ENCODE measurements around the gene SLC2A8.

The SLC2A8 gene

GRCh38 chr9:127392976-127393375 is 4.0 kb upstream of the SLC2A8 start:
- Histone ChIP-seq H3K4me3 (ENCODE audit: extremely low read depth, insufficient read depth, low read length, poor library complexity, severe bottlenecking) (no peak overlapping the region), H3K4me1 (ENCODE audit: control insufficient read depth, insufficient read depth, low read length, poor library complexity, severe bottlenecking) (peaks cover 29% of the 10 kb centered on the region), H3K36me3 (ENCODE audit: control insufficient read depth, insufficient read depth, low read length) (no peaks in the 10 kb centered on the region), H3K27ac (ENCODE audit: low read depth, low read length, severe bottlenecking) (no peak overlapping the region), H3K9me3 (ENCODE audit: control insufficient read depth, low read length) (no peaks in the 10 kb centered on the region)
- WGBS, 2 experiments (ENCODE audit: insufficient coverage in 2 of 2): 82 to 88% methylated on average over 2 to 3 of the region's 5 CpGs

- Histone ChIP-seq H3K36me3 (ENCODE audit: control insufficient read depth, insufficient read depth, low read length) (no peaks in the 10 kb centered on the region), H3K4me3 (ENCODE audit: extremely low read depth, insufficient read depth, low read length, poor library complexity, severe bottlenecking) (no peak overlapping the region), H3K27ac (ENCODE audit: low read depth, low read length, severe bottlenecking) (no peak overlapping the region), H3K9me3 (ENCODE audit: control insufficient read depth, low read length) (no peaks in the 10 kb centered on the region), H3K4me1 (ENCODE audit: control insufficient read depth, insufficient read depth, low read length, poor library complexity, severe bottlenecking) (peaks cover 25% of the 10 kb centered on the region)
- WGBS, 2 experiments (ENCODE audit: insufficient coverage in 2 of 2): 100% methylated on average over 1 of the region's 2 CpGs; no CpG with 5 or more reads in 1 of the 2 experiments
Observed at GRCh38 chr9:127393645-127394044, 3.3 kb upstream of the SLC2A8 start.

- Histone ChIP-seq H3K4me3 (ENCODE audit: extremely low read depth, insufficient read depth, low read length, poor library complexity, severe bottlenecking) (peak overlapping the region; percentile 70), H3K4me1 (ENCODE audit: control insufficient read depth, insufficient read depth, low read length, poor library complexity, severe bottlenecking) (peaks cover 7% of the 10 kb centered on the region), H3K27ac (ENCODE audit: low read depth, low read length, severe bottlenecking) (no peak overlapping the region), H3K9me3 (ENCODE audit: control insufficient read depth, low read length) (no peaks in the 10 kb centered on the region), H3K36me3 (ENCODE audit: control insufficient read depth, insufficient read depth, low read length) (peaks cover 13% of the 10 kb centered on the region)
- 91 to 95% methylated on average over 6 of the region's 7 CpGs for WGBS, 2 experiments (ENCODE audit: insufficient coverage in 2 of 2)
Observed at GRCh38 chr9:127395497-127396252, 1.3 kb upstream of the SLC2A8 start.

- Histone ChIP-seq H3K4me3 (ENCODE audit: extremely low read depth, insufficient read depth, low read length, poor library complexity, severe bottlenecking) (peak overlapping the region; percentile 70), H3K27ac (ENCODE audit: low read depth, low read length, severe bottlenecking) (no peak overlapping the region), H3K36me3 (ENCODE audit: control insufficient read depth, insufficient read depth, low read length) (peaks cover 16% of the 10 kb centered on the region), H3K4me1 (ENCODE audit: control insufficient read depth, insufficient read depth, low read length, poor library complexity, severe bottlenecking) (peaks cover 5% of the 10 kb centered on the region), H3K9me3 (ENCODE audit: control insufficient read depth, low read length) (no peaks in the 10 kb centered on the region)
- WGBS, 2 experiments (ENCODE audit: insufficient coverage in 2 of 2): 8 to 12% methylated on average over 25 of the region's 27 CpGs
Observed at GRCh38 chr9:127396253-127396807, 639 bp upstream of the SLC2A8 start.

DNA sequence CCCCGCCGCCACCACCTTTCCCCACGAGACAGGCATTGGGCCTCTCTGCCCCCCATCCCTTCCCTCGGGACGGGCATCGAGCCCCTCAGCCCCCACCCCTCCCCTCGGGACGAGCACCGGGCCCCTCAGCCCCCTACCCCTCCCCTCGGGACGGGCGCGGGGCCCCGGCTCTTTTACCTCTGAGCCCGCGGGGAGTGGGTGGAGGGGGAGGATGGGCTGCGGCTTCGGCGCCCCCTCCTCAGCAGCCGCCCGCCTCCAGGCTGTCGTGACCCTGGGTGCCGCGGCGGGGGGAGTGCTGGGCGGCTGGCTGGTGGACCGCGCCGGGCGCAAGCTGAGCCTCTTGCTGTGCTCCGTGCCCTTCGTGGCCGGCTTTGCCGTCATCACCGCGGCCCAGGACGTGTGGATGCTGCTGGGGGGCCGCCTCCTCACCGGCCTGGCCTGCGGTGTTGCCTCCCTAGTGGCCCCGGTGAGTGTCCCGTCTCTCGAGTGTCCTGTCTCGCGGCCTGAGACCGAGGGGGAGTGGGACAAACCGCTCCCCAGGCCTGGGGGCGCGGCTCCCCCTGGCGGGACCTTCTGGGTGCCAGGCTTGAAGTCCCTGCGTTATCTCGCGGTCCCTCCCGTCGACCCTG is 791 bp downstream of the SLC2A8 start:
- Histone ChIP-seq H3K9me3 (ENCODE audit: control insufficient read depth, low read length) (no peaks in the 10 kb centered on the region), H3K36me3 (ENCODE audit: control insufficient read depth, insufficient read depth, low read length) (peaks cover 24% of the 10 kb centered on the region), H3K4me3 (ENCODE audit: extremely low read depth, insufficient read depth, low read length, poor library complexity, severe bottlenecking) (peak overlapping the region; percentile 70), H3K4me1 (ENCODE audit: control insufficient read depth, insufficient read depth, low read length, poor library complexity, severe bottlenecking) (peaks cover 5% of the 10 kb centered on the region), H3K27ac (ENCODE audit: low read depth, low read length, severe bottlenecking) (peak overlapping the region; percentile 41)
- 1% methylated on average over 28 to 38 of the region's 55 CpGs for WGBS, 2 experiments (ENCODE audit: insufficient coverage in 2 of 2)

DNA sequence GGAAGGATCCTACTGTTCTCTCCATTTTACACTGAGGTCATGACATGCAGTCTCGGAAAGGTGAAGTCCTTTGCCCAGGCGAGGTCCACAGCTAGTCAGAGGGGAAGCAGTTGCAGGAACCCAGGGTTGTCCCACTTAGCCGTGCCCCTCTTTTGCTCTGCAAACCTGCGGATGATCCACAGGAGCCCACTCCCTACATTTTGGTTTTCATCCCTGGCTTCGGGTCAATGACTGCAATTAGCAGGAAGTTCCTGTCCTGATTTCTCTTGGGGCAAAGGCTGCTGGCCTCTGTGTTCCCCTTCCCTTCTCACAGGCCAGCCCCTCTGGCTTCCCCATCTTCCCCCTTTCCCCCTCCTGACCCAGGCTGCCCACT is 1.3 kb downstream of the SLC2A8 start:
- H3K27ac ChIP-seq (ENCODE audit: low read depth, low read length, severe bottlenecking): no peak overlapping the region
- peaks cover 5% of the 10 kb centered on the region for H3K4me1 ChIP-seq (ENCODE audit: control insufficient read depth, insufficient read depth, low read length, poor library complexity, severe bottlenecking)
- WGBS, 2 experiments (ENCODE audit: insufficient coverage in 2 of 2): 47 to 51% methylated on average over 5 of the region's 5 CpGs
- peaks cover 24% of the 10 kb centered on the region for H3K36me3 ChIP-seq (ENCODE audit: control insufficient read depth, insufficient read depth, low read length)
- peak overlapping the region; percentile 70 for H3K4me3 ChIP-seq (ENCODE audit: extremely low read depth, insufficient read depth, low read length, poor library complexity, severe bottlenecking)
- no peaks in the 10 kb centered on the region for H3K9me3 ChIP-seq (ENCODE audit: control insufficient read depth, low read length)

GRCh38 chr9:127398715-127399400 is 1.9 kb downstream of the SLC2A8 start:
- H3K36me3 ChIP-seq (ENCODE audit: control insufficient read depth, insufficient read depth, low read length): peaks cover 27% of the 10 kb centered on the region
- H3K27ac ChIP-seq (ENCODE audit: low read depth, low read length, severe bottlenecking): no peak overlapping the region
- peaks cover 5% of the 10 kb centered on the region for H3K4me1 ChIP-seq (ENCODE audit: control insufficient read depth, insufficient read depth, low read length, poor library complexity, severe bottlenecking)
- 92 to 97% methylated on average over 11 to 12 of the region's 13 CpGs for WGBS, 2 experiments (ENCODE audit: insufficient coverage in 2 of 2)
- no peaks in the 10 kb centered on the region for H3K9me3 ChIP-seq (ENCODE audit: control insufficient read depth, low read length)
- no peak overlapping the region for H3K4me3 ChIP-seq (ENCODE audit: extremely low read depth, insufficient read depth, low read length, poor library complexity, severe bottlenecking)

- no peak overlapping the region for H3K27ac ChIP-seq (ENCODE audit: low read depth, low read length, severe bottlenecking)
- no peak overlapping the region for H3K4me3 ChIP-seq (ENCODE audit: extremely low read depth, insufficient read depth, low read length, poor library complexity, severe bottlenecking)
- H3K36me3 ChIP-seq (ENCODE audit: control insufficient read depth, insufficient read depth, low read length): peaks cover 35% of the 10 kb centered on the region
- 98% methylated on average over 11 of the region's 14 CpGs for WGBS, 2 experiments (ENCODE audit: insufficient coverage in 2 of 2)
- H3K9me3 ChIP-seq (ENCODE audit: control insufficient read depth, low read length): no peaks in the 10 kb centered on the region
- H3K4me1 ChIP-seq (ENCODE audit: control insufficient read depth, insufficient read depth, low read length, poor library complexity, severe bottlenecking): peaks cover 5% of the 10 kb centered on the region
Observed at GRCh38 chr9:127399736-127400269, 2.8 kb downstream of the SLC2A8 start.

- no peaks in the 10 kb centered on the region for H3K9me3 ChIP-seq (ENCODE audit: control insufficient read depth, low read length)
- H3K4me1 ChIP-seq (ENCODE audit: control insufficient read depth, insufficient read depth, low read length, poor library complexity, severe bottlenecking): peaks cover 4% of the 10 kb centered on the region
- no peak overlapping the region for H3K4me3 ChIP-seq (ENCODE audit: extremely low read depth, insufficient read depth, low read length, poor library complexity, severe bottlenecking)
- WGBS, 2 experiments (ENCODE audit: insufficient coverage in 2 of 2): 88 to 94% methylated on average over 13 to 16 of the region's 18 CpGs
- H3K27ac ChIP-seq (ENCODE audit: low read depth, low read length, severe bottlenecking): no peak overlapping the region
- H3K36me3 ChIP-seq (ENCODE audit: control insufficient read depth, insufficient read depth, low read length): peaks cover 45% of the 10 kb centered on the region
Observed at GRCh38 chr9:127402401-127403090, 5.6 kb downstream of the SLC2A8 start.

Data from mesodermal cell (in vitro differentiated cells).